ENCODE results near the gene HHAT.
A peak's percentile ranks its signal among the peaks of the same experiment; 100 is the strongest.
"Not testable (repeated sequence)": the region's sequence is repeated elsewhere in the genome, so short reads cannot be mapped to it uniquely, and the experiment has no call there.

The HHAT gene

DNA sequence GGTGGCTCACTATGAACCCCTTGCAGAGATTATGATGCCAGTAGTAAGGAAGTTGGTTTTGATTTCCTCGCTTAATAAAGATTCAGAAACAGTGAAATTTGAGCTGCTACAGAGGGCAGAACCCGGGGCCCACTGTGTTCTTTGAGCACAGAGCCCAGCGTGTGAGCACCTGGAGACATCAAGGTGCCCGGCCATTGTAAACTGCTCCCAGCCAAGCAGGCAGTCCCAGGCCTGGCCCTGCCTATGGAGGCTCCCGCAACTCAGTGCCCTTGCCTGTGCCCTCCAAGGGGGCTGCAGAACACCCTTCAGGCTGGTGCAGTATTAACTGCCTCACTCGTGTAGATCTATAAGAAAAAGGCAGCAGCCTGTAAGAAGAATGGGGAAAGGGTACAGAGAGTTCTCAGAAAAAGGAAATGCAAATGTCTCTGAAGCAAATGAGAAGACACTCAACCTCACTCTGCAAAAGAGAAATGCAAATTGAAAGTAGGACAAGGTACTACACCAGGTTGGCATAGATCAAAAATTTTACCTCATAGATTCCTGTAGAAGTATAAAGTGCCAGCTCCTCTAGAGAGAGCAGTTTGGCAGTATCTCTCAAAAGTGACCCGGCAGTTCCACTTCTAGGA lies 323.7 kb downstream of the HHAT start:
- no peak for DNase-seq

DNA sequence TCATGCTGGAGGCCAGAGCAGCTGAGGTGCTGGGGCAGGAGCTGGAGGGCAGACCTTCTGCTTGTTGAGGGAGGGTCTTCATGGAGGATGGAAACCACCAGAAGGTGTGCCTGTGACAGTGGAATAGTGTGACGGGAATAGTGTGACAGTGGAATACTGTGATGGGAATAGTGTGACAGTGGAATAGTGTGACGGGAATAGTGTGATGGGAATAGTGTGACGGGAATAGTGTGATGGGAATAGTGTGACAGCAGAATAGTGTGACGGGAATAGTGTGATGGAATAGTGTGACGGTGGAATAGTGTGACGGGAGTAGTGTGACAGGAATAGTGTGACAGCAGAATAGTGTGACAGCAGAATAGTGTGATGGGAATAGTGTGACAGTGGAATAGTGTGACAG lies 325.1 kb downstream of the HHAT start:
- DNase-seq = no peak

DNA sequence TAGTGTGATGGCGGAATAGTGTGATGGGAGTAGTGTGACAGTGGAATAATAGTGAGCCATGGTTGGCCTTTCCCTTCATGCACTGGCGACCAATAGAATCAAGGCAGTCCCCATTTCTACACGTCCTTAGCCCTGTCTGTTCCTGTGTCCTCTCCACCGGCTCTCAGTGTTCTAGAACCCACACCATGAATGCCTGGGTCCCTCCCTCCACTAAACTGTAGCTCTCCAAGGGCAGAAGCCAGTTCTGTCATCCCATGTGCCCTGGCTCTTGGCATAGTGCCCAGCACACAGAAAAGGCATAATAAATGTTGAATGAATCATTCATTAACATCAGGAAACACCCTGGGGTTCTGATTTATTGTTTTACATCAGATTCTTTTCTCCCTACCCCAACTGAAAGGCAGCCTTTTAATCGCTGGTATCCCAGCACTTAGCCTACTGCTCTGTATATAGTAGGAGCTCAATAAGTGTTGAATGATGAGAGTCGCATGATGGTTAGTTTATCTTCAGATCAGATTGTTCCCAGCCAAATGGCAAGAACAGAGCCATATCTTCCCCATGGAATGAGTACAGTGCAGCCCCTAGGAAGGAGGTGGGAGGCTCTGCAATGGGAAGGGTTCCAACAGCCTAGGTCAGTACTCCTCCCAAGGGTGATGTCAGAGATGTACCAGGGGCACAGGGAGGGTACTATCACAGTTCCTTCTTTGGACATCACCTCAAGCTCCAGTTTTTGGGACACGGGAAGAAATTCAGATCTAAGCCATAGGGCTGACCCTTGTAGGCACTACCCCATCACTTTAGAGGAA lies 325.7 kb downstream of the HHAT start:
- DNase-seq = no peak

DNA sequence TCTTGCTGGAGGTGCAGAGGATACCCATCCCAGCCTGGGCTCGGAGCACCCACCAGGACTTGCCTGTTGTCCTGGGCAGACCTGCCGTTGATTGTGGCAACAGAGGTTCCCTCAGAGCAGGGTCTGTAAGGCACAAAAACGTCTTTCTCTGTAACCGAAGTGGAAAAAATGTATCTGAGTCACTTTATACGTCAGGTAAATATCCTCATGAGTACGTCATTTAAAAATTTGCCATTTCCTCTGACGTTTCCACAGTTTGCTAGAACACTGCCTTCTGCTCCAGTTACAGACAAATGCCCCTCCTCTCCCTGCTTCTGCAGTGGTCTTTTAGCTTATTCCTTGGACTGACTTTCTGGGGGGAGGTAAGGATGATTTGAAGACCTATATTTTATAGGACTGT lies 326.8 kb downstream of the HHAT start:
- no peak for DNase-seq

DNA sequence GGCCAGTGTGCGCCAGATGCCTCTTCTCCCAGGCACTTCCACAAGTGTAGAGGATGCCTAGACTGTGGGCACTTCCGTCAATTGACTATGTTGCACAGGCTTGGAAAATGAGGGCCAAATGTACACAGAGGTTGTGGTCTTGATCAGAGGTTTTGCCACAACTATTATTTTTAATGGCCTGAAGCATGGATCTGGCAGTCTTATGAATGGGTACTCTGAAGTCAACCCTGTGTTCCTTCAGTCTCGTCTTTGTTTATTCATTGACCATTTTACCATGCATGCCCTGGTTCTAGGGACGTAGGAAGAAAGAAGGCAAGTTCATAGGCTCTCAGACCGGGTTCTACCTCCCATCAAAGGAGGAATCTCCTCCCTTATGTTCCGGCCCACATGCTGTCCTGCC lies 329.1 kb downstream of the HHAT start:
- no peak for DNase-seq

DNA sequence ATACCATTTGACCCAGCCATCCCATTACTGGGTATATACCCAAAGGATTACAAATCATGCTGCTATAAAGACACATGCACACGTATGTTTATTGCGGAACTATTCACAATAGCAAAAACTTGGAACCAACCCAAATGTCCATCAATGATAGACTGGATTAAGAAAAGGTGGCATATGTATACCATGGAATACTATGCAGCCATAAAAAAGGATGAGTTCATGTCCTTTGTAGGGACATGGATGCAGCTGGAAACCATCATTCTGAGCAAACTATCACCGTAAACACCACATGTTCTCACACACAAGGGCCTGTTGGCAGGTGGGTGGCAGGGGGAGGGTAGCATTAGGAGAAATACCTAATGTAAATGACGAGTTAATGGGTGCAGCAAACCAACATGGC lies 332.8 kb downstream of the HHAT start:
- DNase-seq = not testable (repeated sequence)

DNA sequence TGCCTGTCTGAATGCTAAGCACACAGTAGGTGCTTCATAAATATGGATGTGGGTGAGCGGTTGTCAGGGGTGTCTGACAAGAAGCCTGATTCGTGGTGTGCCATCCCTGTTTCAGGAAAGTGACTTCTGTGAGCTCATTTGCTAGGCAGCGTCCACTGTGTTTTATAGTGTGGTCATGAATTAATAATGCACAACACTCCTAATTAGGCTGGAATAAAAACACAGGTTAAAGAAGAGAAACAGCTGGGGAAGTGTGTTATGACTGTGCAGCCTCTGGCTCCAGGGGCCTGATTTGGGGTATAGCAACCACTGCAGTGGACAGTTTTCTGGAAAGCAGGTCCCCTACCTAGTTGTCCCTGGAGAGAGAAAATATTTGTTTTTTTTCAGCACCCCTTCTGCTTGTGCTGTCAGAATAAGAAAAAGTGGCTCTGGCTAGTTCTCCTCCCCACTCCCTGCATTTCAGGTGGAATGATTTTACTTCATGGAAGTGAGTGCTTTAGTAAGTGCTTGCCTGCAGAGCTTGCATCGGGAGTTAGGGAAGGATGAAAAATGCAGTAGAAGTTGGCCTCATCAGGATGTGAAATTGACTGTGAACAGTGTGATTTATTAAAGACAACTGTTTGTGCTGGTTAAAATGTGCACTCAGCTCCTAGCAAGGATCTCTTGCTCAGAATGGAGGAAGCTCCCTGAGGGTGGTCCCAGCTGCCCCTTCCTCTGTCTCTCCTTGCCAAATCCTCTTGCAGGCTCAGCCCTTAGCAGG lies 333.8 kb downstream of the HHAT start:
- no peak for DNase-seq

DNA sequence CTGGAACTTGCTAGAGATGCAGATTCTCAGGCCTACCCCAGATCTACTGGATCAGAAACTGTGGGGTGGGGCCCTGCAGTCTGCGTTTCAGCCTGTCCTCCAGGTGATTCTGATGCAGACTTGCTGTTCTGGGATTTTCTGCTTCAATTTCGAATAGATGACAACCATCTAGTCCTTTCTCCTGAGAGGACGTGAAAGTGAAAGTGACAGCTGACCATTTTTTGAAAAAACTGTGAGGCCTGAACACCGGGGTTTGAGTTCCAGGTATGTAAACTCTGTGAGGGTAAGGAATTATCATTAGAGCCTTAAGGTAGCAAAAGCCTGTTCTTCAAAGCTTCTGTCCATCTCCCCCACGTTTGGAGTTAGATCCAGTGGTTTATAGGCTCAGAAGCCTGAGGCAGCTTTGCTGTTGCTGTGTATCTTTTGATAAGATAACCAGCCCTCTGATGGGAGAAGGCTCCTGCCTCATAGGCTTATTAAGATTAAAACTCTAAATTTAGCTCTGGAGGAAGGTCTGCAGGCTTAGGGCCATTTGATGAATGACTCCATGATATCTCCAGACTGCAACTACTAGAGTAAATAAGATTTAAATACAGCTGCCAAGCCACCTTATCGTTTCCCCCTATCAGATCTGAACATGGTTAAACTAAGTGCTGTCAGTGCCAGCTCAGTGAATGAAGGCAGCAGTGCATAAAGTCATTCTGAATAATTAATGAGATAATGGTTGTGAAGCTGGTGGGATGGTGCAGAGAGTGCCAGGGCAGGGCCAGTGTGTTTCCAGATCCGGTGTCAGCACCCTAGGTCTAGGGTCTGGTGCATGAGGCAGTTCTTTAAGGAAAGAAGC lies 335.2 kb downstream of the HHAT start:
- DNase-seq = no peak

DNA sequence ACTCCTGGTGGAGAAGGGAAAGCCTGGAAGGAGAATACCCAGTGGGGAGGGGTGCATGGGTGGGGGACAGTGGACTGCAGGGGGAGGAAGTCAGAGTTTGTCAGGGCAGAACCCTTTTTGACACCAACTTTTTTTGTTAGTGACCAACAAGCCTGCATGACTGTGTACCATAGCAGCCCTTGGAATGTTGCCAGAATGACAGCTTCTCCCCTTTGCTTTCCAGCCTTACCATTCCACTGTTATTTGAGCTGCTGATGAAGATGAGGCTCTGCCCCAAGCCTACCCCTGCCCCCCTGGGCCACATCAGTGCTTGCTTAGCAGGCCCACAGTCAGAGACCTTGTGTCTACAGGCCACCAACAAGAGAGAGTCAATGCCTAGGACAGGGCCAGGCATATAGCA lies 341.2 kb downstream of the HHAT start:
- peak in 1 of 14 donors; percentile 10 for DNase-seq

DNA sequence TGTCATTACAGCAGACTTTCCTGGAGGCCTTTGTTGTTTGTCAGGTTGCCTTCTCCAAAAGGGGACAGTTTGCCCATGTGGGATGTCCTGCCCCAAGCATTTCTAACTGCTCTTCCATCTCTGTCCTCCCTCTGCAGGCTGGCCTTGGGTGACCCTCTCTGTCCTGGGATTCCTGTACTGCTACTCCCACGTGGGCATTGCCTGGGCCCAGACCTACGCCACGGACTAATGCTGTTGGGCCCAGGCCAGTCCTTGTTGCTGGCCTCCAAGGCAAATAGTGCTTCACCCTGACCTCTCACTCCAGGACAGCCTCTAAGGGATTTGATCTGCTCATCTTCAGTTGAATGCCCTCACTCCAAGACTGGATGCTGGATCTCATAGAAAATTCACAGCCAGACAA lies 345.4 kb downstream of the HHAT start:
- no peak for DNase-seq

DNA sequence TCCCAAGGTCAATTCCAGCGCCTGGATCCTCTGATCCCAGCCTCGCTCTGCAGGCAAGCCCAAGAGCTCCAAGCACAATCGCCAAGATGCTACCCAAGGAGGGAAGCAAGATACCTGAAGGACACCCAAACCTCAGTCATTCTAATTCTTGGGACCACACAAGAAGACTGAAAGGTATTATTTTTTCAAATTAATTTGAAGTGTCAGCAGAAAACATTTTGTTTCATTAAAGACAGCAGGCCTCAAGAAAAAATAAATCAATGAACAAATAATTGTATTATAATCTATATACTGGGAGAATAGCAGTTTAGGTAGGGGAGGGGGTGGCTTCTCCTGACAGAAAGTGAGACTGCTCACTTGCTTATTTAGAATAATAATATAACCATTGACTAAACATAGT lies 347.8 kb downstream of the HHAT start:
- no peak for DNase-seq

DNA sequence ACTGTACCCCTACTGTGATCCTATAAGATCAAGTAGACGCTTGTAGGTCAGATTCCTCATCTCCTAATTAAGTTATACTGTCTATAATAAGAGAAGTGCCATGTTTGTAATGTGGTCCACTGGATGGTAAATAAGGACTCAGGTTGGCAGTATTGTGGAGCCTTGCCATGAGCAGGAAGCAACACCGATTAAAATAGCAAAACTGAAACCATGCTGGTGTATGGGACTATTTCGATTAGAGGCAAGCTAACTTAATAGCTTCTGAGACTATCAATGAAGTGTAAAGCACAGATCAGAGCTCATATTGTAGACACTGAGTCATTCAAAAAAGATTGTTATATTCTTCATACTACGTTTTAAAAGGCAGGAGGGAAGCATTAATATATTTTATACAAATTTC lies 348.8 kb downstream of the HHAT start:
- DNase-seq = no peak

DNA sequence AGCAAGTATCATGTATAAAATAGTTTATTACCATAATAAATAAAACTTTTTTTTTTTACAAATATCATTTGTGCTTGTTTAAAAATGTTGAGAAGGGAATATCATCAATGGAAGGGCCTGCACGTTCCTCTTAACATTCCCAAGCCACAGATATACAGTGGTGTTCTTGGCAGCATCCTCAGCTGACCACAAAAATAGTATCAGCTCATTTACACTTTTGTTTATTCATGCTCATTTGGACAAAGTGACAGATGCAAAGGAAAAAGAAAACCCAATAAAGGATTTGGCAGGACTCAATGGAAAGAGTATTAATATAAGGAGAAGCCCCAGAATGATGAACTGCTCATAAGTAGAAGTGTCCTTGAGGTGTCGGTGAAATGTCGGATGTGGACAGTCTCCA lies 349.6 kb downstream of the HHAT start:
- DNase-seq = peak in 1 of 14 donors; percentile 42

DNA sequence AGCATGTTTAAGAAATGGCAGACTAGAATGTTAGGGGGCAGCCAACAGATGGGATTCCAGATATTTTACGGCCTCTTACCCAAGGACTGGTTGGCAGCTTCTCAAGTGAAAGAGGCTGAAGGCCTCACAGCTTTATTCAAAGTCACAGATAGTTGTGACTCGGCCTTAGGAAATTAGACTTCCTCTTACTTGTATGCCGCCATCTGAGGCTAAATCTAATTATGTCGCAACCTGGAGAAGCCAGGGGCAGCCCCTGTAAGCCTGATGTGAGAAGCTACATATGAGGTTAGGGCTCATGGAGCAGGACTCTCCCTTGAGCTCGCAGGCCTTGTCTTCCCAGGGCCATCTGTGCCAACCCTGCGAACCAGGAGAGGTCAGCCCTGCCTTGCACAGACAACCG lies 352.5 kb downstream of the HHAT start:
- DNase-seq = no peak

DNA sequence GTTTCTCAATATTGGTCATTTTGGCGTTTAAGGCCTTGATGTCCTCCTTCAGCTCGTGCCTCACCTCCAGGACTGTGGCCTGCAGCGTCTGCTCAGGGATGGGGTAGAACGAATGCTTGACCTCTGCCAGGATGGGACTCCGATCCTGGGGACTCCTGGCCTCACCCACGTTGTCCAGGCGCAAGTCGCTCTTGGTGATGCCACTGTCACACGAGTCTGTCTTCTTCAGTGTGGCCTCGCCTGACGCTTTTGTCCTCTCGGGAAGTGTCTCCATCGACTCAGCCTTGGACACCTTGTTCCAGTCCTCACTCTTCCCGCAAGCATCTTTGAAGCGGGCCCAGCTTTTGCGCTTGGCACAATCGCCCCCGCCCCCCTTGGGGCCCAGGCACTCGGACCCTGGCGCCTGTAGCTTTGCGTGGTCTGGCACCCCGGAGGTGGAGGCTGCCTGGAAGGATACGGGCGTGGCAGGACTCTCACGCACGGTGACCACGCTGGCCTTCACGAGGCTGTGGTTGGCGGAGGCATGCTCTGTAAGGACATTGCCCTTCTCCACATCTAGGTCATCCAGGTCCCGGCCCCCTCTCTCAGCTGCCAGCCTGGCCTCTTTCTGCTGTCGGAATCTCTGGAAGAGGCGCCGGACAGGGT lies 354.8 kb downstream of the HHAT start:
- DNase-seq = no peak

DNA sequence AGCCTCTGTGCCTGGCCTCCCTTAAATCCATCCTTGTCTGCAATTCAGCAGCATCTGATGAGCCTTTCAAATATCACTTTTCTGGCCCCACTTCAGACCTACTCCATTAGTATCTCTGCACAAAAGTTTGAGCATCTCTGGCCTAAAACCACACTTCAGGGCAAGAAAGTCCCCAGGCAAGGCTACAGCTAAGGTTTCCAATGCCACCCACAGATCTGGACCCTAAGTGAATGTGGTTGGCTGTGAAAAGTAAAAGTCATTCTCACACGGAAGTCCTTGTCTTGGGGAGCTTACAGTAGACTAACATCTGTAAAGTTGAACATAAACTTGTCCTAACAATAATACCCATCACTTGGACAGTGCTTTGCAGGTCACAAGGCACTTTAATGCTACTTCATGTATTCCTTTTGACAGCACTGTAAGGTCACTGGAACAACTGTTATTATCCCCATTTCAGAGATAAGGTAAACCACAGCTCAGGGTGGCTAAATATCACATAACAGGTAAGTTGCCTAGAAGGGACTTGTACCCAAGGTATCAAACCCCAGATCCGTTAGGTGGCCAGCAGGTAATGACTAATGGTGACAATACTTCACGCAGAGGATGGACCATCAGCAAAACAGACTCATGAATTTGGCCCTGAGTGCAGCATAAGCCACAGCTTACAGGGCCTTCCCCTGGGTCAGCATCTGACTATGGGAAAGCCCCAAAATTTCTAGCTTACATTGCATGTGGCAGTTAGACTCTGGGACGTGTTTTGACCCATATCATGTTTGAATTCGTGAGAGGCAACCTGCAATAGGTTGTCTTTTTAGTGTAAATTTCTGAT lies 356.0 kb downstream of the HHAT start:
- no peak for DNase-seq

DNA sequence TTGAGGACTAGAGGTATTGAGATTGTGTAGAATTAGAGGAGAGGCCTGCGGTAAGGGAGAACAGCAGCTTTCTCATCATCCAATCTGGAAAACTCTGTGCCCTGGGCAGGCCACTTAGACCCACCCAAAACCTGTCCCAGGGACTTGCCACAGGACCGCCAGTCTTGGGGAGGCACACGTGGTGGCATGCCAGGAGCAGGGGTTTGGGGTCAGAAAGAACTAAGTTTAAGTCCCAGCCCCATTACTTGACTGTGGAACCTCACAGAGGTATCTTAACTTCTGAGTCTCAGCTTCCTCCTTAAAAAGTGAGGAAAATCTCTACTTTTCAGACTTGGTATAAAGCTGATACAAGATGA lies 356.6 kb downstream of the HHAT start:
- no peak for DNase-seq

DNA sequence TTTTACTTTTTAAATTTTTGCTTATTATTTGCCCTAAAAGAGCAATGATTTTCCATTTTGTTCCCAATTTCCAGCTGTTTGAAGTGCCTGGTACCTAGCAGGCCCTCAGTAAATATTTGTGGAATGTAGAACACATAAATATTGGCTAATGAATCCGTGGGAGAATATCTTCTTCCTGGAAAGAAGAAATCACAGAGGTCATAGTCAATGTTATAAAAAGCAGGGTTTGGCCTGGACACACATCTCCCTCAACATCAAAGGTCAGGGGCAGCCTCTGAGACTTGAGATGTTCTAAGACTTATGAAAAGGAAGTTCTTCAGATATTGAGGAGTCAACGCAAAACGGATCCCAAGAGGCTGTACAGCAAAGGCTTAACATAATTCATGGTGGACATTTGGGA lies 358.1 kb downstream of the HHAT start:
- no peak for DNase-seq

DNA sequence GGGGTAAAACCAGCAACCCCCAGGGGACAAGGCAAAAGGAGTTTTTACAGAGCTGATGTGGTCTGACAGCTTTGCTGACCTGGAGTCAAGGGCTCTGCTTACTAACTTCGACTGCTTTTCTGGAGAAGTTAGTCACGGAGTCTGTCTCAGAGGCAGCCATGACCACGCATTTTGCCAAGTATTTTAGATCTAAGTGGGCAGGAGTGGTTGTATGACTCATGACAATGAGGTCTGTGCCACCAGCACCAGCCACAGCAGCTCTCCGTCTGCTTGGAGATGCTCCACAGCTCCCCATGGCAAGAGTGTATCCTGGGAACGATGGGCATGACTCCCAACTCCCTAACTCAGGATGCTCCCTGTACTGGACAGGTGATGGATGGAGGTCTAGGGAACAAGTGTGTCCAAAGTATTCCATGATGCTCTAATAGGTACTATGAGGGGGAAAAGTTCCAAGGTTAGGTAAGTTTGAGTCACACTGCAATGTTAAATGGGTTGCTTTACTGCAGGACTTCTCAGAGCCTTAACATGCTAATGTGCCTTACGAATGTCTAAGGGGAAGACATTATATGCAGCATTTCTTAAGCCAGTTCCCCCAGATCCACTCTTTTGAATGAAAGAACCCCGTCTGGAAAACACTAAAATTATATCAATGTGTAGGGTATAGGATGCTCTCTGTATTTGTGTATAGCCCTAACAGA lies 359.0 kb downstream of the HHAT start:
- no peak for DNase-seq

DNA sequence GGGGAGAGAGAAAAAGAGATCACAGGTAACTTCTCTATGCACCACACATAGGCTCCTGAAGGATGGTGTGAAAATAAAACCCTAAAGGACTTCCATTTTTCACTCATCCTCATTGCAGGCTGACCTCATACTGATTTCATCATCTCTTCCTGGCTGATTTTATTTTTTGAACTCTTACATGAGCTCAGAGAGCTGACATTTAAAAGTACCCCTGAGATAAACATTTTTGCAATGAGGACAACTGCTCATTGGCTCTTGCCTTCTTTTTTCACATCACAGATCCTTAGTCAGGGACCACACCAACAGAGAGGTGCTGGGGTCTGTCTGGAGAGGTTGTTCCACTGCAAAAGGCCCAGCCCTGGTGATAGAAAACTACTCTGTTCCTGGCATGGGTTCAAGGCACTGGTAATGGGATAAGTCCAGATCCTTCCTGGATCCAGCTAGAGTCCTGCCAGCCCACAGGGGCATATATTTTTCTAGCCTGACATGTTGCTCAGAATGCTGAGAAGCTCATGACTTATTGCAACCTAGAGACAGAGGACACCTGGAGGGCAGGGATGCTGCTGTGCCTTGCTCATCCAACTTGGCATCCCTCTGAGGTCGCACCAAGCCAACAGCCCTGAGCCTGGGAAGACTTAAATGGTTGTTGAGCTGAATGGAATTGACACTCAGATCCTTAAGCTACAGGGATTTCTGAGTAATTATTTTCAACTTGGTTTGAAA lies 360.0 kb downstream of the HHAT start:
- DNase-seq = peak in 2 of 14 donors; percentile 26 to 27

Measured in C1 segment of cervical spinal cord (tissue), 14 donors.